NOMO-1 treated with dmso at 0.1 percent for 144 hours (cell line): ENCODE measurements around the gene MRTFA.
"Not testable (repeated sequence)": the region's sequence is repeated elsewhere in the genome, so short reads cannot be mapped to it uniquely, and the experiment has no call there.

Source experiments
- DNase-seq: peaks from one replicate; lab custom pipeline; 2025; ENCODE audit not compliant: unreplicated experiment; lab: John Stamatoyannopoulos, UW

The MRTFA gene

GRCh38 chr22:40403141-40403540, 233.4 kb downstream of the MRTFA start:
- no peak for DNase-seq

- DNase-seq = no peak
Observed at GRCh38 chr22:40401981-40402406, 234.5 kb downstream of the MRTFA start.

- DNase-seq = no peak
Observed at GRCh38 chr22:40401532-40401931, 235.0 kb downstream of the MRTFA start.

- DNase-seq = peak; percentile 73
Observed at GRCh38 chr22:40400159-40400558, 236.4 kb downstream of the MRTFA start.

GRCh38 chr22:40399621-40400020, 236.9 kb downstream of the MRTFA start:
- no peak for DNase-seq

GRCh38 chr22:40397396-40397795, 239.1 kb downstream of the MRTFA start:
- DNase-seq = no peak

- no peak for DNase-seq
Observed at GRCh38 chr22:40396882-40397281, 239.6 kb downstream of the MRTFA start.

GRCh38 chr22:40395607-40396006, 240.9 kb downstream of the MRTFA start:
- no peak for DNase-seq

GRCh38 chr22:40394607-40395006, 241.9 kb downstream of the MRTFA start:
- DNase-seq = no peak

- DNase-seq = no peak
Observed at GRCh38 chr22:40392618-40393017, 243.9 kb downstream of the MRTFA start.

GRCh38 chr22:40391417-40391816, 245.1 kb downstream of the MRTFA start:
- DNase-seq = no peak

GRCh38 chr22:40388231-40388630, 248.3 kb downstream of the MRTFA start:
- no peak for DNase-seq

GRCh38 chr22:40387746-40388145, 248.8 kb downstream of the MRTFA start:
- DNase-seq = no peak

- peak; percentile 79 for DNase-seq
Observed at GRCh38 chr22:40385036-40385782, 251.3 kb downstream of the MRTFA start.

- DNase-seq = no peak
Observed at GRCh38 chr22:40383905-40384304, 252.6 kb downstream of the MRTFA start.

- DNase-seq = no peak
Observed at GRCh38 chr22:40381461-40381860, 255.1 kb downstream of the MRTFA start.

GRCh38 chr22:40378448-40378847, 258.1 kb downstream of the MRTFA start:
- DNase-seq = not testable (repeated sequence)

GRCh38 chr22:40377931-40378330, 258.6 kb downstream of the MRTFA start:
- DNase-seq = no peak

- DNase-seq = no peak
Observed at GRCh38 chr22:40376149-40376548, 260.4 kb downstream of the MRTFA start.

GRCh38 chr22:40374567-40374966, 262.0 kb downstream of the MRTFA start:
- DNase-seq = no peak

- DNase-seq = no peak
Observed at GRCh38 chr22:40368836-40369235, 267.7 kb downstream of the MRTFA start.

GRCh38 chr22:40368016-40368415, 268.5 kb downstream of the MRTFA start:
- DNase-seq = no peak

- DNase-seq = no peak
Observed at GRCh38 chr22:40367342-40367741, 269.2 kb downstream of the MRTFA start.
